T47D (cell line): ENCODE results near the gene SNAPIN.

Source experiments
- DNase-seq, 2 experiments: peaks; one replicate each; pipeline versions ENCODE4 v3.0.0 to v3.0.0-alpha.2; 2011 to 2012; ENCODE audit warnings: low read depth in 1 of 2, low spot score in 1 of 2
- JUND ChIP-seq: IDR thresholded peaks from 2 replicates; pipeline ENCODE4 v1.6.1; 2012; ENCODE audit warnings: low read depth
- in situ Hi-C: cut with HindIII; loops from 2 replicates; pipeline ENCODE4 v1.10.0; 2016; ENCODE audit warnings: low sequenced_read_pairs, low pct_unique_long_range_greater_than_20kb

Gene SNAPIN

GRCh38 chr1:153643100-153643499 lies 15.4 kb upstream of the SNAPIN start:
- in situ Hi-C loops, result no loop called here
- no peak for TF ChIP-seq JUND
- no peak for DNase-seq

GRCh38 chr1:153643816-153644215 lies 14.7 kb upstream of the SNAPIN start:
- in situ Hi-C loops, result no loop called here
- DNase-seq, result no peak
- no peak for TF ChIP-seq JUND

- in situ Hi-C loops, result no loop called here
- no peak for TF ChIP-seq JUND
- DNase-seq, result no peak
Observed at GRCh38 chr1:153646672-153647345, 11.7 kb upstream of the SNAPIN start.

- no peak for DNase-seq
- TF ChIP-seq JUND, result no peak
- in situ Hi-C loops, result no loop called here
Observed at GRCh38 chr1:153647346-153647714, 11.2 kb upstream of the SNAPIN start.

- no peak for DNase-seq
- in situ Hi-C loops, result no loop called here
- TF ChIP-seq JUND, result no peak
Observed at GRCh38 chr1:153648000-153648643, 10.4 kb upstream of the SNAPIN start.

- in situ Hi-C loops, result no loop called here
- DNase-seq, result no peak
- TF ChIP-seq JUND, result no peak
Observed at GRCh38 chr1:153649137-153649862, 9.2 kb upstream of the SNAPIN start.

- in situ Hi-C loops, result no loop called here
- DNase-seq, result peak; percentile 30 to 90
- TF ChIP-seq JUND, result no peak
Observed at GRCh38 chr1:153649863-153650235, 8.7 kb upstream of the SNAPIN start.

- no peak for DNase-seq
- in situ Hi-C loops, result no loop called here
- no peak for TF ChIP-seq JUND
Observed at GRCh38 chr1:153651771-153652170, 6.7 kb upstream of the SNAPIN start.

- in situ Hi-C loops, result no loop called here
- DNase-seq, result no peak
- TF ChIP-seq JUND, result no peak
Observed at GRCh38 chr1:153652805-153653500, 5.5 kb upstream of the SNAPIN start.

GRCh38 chr1:153655333-153655732 lies 3.2 kb upstream of the SNAPIN start:
- in situ Hi-C loops, result no loop called here
- no peak for DNase-seq
- no peak for TF ChIP-seq JUND

- TF ChIP-seq JUND, result no peak
- in situ Hi-C loops, result no loop called here
- no peak for DNase-seq
Observed at GRCh38 chr1:153659175-153659534, 652 bp downstream of the SNAPIN start.

- no peak for DNase-seq
- TF ChIP-seq JUND, result no peak
- in situ Hi-C loops, result no loop called here
Observed at GRCh38 chr1:153659656-153660055, 1.2 kb downstream of the SNAPIN start.

- no peak for TF ChIP-seq JUND
- DNase-seq, result no peak
- in situ Hi-C loops, result no loop called here
Observed at GRCh38 chr1:153661111-153661708, 2.7 kb downstream of the SNAPIN start.
